BLaER1 (cell line): ENCODE data around the gene C13orf46.

Source experiments
- H3K27ac ChIP-seq: shearing (Covaris generic); formaldehyde crosslinking; 2 replicates; pipeline ENCODE4 v1.8.1; 2022
- H3K27me3 ChIP-seq: shearing (Covaris generic); formaldehyde crosslinking; 2 replicates; pipeline ENCODE4 v1.8.1; 2022
- H3K36me3 ChIP-seq: shearing (Covaris generic); formaldehyde crosslinking; 2 replicates; pipeline ENCODE4 v1.8.1; 2022
- H3K4me1 ChIP-seq: shearing (Covaris generic); formaldehyde crosslinking; 2 replicates; pipeline ENCODE4 v1.8.1; 2022
- H3K4me2 ChIP-seq: shearing (Covaris generic); formaldehyde crosslinking; 2 replicates; pipeline ENCODE4 v1.8.1; 2022
- H3K4me3 ChIP-seq: shearing (Covaris generic); formaldehyde crosslinking; 2 replicates; pipeline ENCODE4 v1.8.1; 2022
- H3K9ac ChIP-seq: shearing (Covaris generic); formaldehyde crosslinking; 2 replicates; pipeline ENCODE4 v1.8.1; 2022
- H3K9me3 ChIP-seq: shearing (Covaris generic); formaldehyde crosslinking; 2 replicates; pipeline ENCODE4 v1.8.1; 2022
- H4K20me1 ChIP-seq: shearing (Covaris generic); formaldehyde crosslinking; 2 replicates; pipeline ENCODE4 v1.8.1; 2022
- Cebpa-rat ChIP-seq: shearing (Covaris generic); IDR thresholded peaks from 2 replicates; pipeline ENCODE4 v1.8.1; 2022

C13orf46 gene

GRCh38 chr13:113981194-113981605 is 7.3 kb upstream of the C13orf46 start:
- Histone ChIP-seq H3K9ac (no peak overlapping the region), H3K9me3 (no peaks in the 10 kb centered on the region), H3K27ac (no peak overlapping the region), H3K36me3 (peaks cover 64% of the 10 kb centered on the region), H3K4me3 (no peak overlapping the region), H3K4me2 (no peak overlapping the region), H3K27me3 (no peaks in the 10 kb centered on the region), H3K4me1 (peaks cover 6% of the 10 kb centered on the region; the same call in 1 of the 2 replicates), H4K20me1 (peaks cover 39% of the 10 kb centered on the region)
- TF ChIP-seq Cebpa-rat = no peak

- Histone ChIP-seq H3K9ac (no peak overlapping the region), H3K4me3 (no peak overlapping the region), H3K27ac (no peak overlapping the region), H3K9me3 (no peaks in the 10 kb centered on the region), H3K4me1 (peaks cover 6% of the 10 kb centered on the region; the same call in 1 of the 2 replicates), H4K20me1 (peaks cover 43% of the 10 kb centered on the region), H3K27me3 (no peaks in the 10 kb centered on the region), H3K36me3 (peaks cover 69% of the 10 kb centered on the region), H3K4me2 (no peak overlapping the region)
- TF ChIP-seq Cebpa-rat = no peak
Observed at GRCh38 chr13:113980489-113981064, 6.7 kb upstream of the C13orf46 start.

DNA sequence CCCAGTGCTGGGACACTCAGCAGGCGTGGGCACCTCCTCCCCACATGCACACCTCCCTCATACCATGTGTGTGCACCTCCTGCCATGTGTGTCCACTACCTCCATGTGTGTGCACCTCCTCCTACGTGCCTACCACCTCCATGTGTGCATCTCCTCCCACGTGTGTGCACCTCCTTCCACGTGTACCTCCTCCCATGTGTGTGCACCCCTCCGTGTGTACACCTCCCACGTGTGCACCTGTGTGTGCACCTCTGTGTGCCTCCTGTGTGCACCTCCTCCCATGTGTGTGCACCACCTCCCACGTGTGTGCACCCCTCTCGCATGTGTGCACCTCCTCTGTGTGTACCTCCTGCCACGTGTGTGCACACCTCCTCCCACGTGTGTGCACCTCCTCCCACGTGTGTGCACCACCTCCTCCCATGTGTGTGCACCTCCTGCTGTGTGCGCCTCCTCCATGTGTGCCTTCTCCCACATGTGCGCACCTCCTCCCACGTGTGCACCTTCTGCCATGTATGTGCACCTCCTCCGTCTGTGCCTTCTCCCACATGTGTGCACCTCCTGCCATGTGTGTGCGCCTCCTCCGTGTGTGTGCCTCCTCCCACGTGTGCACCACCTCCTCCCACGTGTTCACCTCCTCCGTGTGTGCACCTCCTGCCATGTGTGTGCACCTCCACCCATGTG is 6.1 kb upstream of the C13orf46 start:
- no peak for TF ChIP-seq Cebpa-rat
- Histone ChIP-seq H4K20me1 (peaks cover 47% of the 10 kb centered on the region), H3K27me3 (no peaks in the 10 kb centered on the region), H3K4me2 (no peak overlapping the region), H3K36me3 (peaks cover 75% of the 10 kb centered on the region), H3K4me3 (no peak overlapping the region), H3K9me3 (no peaks in the 10 kb centered on the region), H3K27ac (no peak overlapping the region), H3K4me1 (peaks cover 6% of the 10 kb centered on the region; the same call in 1 of the 2 replicates), H3K9ac (no peak overlapping the region)

- TF ChIP-seq Cebpa-rat = no peak
- peaks cover 83% of the 10 kb centered on the region for H3K36me3 ChIP-seq
- H3K9me3 ChIP-seq = no peaks in the 10 kb centered on the region
- no peak overlapping the region for H3K9ac ChIP-seq
- no peak overlapping the region for H3K4me2 ChIP-seq
- H3K27ac ChIP-seq = no peak overlapping the region
- no peaks in the 10 kb centered on the region for H3K27me3 ChIP-seq
- peaks cover 47% of the 10 kb centered on the region for H4K20me1 ChIP-seq
- H3K4me1 ChIP-seq = peaks cover 6% of the 10 kb centered on the region; the same call in 1 of the 2 replicates
- no peak overlapping the region for H3K4me3 ChIP-seq
Observed at GRCh38 chr13:113978741-113979481, 5.0 kb upstream of the C13orf46 start.

DNA sequence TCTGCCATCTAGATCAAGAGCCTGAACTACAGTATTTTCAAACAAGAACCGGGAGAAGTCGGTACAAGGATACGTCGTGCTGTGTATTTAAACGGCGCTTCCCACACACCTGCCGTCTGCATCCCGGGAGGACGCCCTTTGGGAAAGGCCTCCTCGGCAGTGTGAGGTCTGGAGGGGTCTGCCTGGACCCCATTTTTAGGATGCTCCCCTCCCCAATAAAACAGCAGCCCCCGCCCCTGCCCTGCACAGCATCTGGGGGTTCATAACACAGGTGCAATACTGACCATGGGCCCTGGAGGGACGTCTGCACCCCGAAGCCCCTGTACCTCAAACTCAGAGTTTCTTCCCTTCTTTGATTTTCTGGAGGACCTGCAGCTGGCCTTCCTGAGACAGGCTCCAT is 4.1 kb upstream of the C13orf46 start:
- no peak overlapping the region for H3K9ac ChIP-seq
- H3K9me3 ChIP-seq = no peaks in the 10 kb centered on the region
- no peak overlapping the region for H3K4me2 ChIP-seq
- no peak for TF ChIP-seq Cebpa-rat
- no peak overlapping the region for H3K27ac ChIP-seq
- peaks cover 92% of the 10 kb centered on the region for H3K36me3 ChIP-seq
- peaks cover 6% of the 10 kb centered on the region; the same call in 1 of the 2 replicates for H3K4me1 ChIP-seq
- no peaks in the 10 kb centered on the region for H3K27me3 ChIP-seq
- peaks cover 56% of the 10 kb centered on the region for H4K20me1 ChIP-seq
- no peak overlapping the region for H3K4me3 ChIP-seq

- no peak overlapping the region for H3K4me3 ChIP-seq
- H3K27ac ChIP-seq = no peak overlapping the region
- H3K4me2 ChIP-seq = no peak overlapping the region
- H3K4me1 ChIP-seq = peaks cover 6% of the 10 kb centered on the region; the same call in 1 of the 2 replicates
- H3K9ac ChIP-seq = no peak overlapping the region
- H4K20me1 ChIP-seq = peaks cover 59% of the 10 kb centered on the region
- H3K9me3 ChIP-seq = no peaks in the 10 kb centered on the region
- no peaks in the 10 kb centered on the region for H3K27me3 ChIP-seq
- H3K36me3 ChIP-seq = peaks cover 92% of the 10 kb centered on the region
- TF ChIP-seq Cebpa-rat = no peak
Observed at GRCh38 chr13:113976711-113977684, 3.1 kb upstream of the C13orf46 start.

GRCh38 chr13:113975416-113975815 is 1.5 kb upstream of the C13orf46 start:
- no peak for TF ChIP-seq Cebpa-rat
- Histone ChIP-seq H4K20me1 (peaks cover 55% of the 10 kb centered on the region), H3K4me1 (peaks cover 6% of the 10 kb centered on the region; the same call in 1 of the 2 replicates), H3K4me3 (no peak overlapping the region), H3K9ac (no peak overlapping the region), H3K9me3 (no peaks in the 10 kb centered on the region), H3K36me3 (peaks cover 87% of the 10 kb centered on the region), H3K27ac (no peak overlapping the region), H3K27me3 (no peaks in the 10 kb centered on the region), H3K4me2 (no peak overlapping the region)

DNA sequence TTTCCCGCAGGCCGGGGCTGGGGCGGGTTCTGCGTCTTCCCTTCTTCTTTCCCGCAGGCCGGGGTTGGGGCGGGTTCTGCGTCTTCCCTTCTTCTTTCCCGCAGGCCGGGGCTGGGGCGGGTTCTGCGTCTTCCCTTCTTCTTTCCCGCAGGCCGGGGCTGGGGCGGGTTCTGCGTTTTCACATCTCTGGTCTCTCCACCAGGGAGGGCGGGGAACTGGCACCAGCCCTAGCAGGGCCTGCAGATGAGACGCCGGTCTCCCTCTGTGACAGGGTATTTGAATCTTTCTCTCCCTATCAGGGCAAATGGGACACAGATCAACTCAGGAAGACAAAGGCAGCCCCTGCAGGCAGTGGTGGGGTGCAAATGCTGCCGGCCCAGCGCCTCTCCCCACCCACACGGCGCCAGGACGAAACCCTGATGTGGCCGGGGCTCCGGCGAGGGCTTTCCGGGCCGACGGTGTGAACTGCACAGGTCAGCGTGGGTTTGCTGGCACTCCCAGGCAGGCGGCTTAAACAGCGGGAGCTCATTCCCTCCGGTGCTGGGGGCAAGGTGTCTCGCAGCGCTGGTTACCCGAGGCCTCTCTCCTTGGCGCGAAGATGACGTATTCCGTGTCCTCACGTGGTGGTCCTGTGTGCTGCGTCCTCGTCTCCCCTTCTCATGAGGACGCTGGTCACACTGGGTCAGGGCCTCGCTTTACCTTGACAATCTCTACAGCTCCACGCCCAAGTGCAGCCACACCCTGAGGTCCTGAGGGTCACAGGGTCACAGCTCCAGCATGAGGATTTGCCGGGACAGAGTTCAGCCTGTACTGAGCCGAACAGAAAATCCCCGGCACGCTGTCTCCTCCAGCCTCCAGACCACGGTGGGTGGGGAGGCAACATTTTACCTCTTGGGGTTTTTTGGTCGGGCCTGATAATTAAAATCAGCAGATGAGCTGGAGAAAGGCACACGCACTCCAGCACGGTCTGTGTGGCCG is 717 bp upstream of the C13orf46 start:
- peaks cover 6% of the 10 kb centered on the region; the same call in 1 of the 2 replicates for H3K4me1 ChIP-seq

More for the DNA sequence above, 717 bp upstream of the C13orf46 start:
- no peak overlapping the region for H3K9ac ChIP-seq
- no peak for TF ChIP-seq Cebpa-rat
- H3K27me3 ChIP-seq = no peaks in the 10 kb centered on the region
- H3K4me3 ChIP-seq = no peak overlapping the region
- no peak overlapping the region for H3K27ac ChIP-seq
- H3K4me2 ChIP-seq = no peak overlapping the region
- H4K20me1 ChIP-seq = peaks cover 54% of the 10 kb centered on the region
- no peaks in the 10 kb centered on the region for H3K9me3 ChIP-seq
- H3K36me3 ChIP-seq = peaks cover 79% of the 10 kb centered on the region
